GM21390 (cell line): ENCODE measurements around the gene RBM33.
"Not testable (repeated sequence)": the region's sequence is repeated elsewhere in the genome, so short reads cannot be mapped to it uniquely, and the experiment has no call there.

Experiments used
- ATAC-seq: cut with Tn5 transposase; IDR thresholded peaks from one replicate; pipeline ENCODE4 v1.9.1; 2021; ENCODE audit not compliant: unreplicated experiment

RBM33 gene

DNA sequence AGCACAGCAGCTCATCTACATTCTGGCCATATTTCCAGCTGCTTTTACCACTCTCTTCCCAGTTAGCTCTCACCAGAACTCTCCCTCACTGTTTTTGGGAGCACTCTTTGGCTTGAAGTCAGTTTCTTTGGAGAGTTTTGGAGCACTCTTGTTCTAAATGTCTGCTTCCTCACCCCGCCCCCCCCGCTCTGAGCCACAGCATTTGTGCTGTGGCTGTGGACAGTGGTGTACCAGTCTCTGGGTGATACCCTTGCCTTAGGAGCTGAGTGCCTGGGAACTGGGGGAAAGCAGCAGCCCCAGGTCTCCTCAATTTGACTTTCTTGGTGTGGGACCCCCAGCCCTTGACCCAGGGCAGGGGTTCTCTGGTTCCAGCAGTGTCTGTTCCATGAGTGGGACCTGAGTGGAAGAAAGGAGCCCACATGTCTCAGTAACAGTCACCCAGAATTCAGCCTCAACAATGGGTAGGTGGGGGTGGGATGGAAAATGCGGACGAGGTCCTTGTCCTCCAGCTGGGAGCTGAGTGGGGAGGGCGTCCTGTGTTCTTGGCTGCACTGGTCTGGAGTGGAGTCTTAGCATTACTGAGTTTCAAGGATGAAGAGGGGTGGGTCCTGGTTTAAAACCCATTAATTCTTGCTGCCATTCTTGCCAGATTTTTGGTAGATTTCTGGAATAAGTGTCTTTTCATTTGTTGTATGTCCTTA is 18.0 kb downstream of the RBM33 start:
- no peak for ATAC-seq

DNA sequence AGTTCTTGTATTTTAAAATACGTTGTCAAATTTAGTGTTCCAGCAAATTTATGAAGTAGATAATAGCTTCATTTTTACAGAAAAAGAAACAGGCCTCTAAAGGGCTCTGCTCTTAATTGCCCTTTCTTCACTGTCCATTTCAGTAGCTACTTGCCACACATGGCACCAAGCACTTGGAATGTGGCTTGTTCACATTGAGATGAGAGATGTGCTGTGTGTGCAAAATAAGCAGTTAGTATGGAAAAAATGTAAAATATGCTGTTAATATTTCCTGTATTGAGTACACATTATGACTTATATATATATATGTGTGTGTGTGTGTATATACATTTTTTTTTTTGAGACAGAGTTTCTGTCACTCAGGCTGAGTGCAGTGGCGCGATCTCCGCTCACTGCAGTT is 19.5 kb downstream of the RBM33 start:
- ATAC-seq, result no peak

DNA sequence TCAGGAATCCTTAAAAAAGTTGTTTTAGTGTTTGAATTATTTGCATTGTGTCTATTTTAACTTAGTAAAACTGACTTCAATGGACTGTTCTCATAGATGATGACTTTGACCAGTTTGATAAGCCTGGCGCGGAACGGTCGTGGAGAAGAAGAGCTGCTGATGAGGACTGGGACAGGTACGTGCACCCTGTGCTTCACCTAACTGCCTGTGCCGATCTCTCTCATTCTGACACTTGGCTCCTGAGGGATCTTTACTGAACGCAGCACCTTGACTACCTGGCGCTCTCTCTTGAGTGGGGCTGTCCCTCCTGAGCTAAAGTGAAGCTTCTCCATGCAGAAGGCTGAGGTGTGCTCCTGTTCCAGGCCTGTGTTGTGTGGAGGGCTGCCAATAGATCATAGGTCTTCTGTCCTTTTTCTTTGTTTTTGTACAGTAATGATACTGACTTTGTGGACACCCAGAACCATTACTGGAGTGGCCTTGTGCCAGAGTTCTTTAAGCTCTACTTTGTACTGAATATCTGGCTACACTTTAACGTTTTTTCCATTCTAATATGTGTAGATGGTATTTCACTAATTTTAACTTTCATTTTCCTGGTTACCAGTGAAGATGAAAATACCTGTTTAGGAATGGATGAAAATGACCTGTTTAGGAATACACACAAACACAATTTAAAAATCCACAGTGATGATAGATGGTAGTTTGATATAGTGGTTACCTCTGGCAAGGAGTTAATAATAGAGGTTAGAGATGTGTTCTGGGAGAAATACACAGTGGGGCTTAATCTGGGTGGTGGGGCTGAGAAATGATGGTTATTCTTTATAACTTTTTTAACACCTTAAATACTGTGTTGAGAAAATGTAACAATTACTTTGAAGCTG is 20.9 kb downstream of the RBM33 start:
- ATAC-seq, result no peak

DNA sequence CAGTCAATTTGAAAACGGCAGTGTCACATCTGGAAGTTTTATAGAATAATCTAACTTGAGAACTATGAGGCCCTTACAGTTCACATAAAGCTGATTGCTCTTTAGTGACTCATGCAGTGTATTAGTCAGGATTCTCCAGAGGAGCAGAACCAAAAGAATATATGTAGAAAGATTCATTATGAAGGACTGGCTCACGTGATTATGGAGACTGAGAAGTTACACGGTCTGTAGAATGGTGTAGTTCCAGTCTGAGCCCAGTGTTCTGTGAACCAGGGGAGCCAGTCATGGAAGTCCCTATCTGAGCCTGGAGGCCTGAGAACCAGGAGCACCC is 21.5 kb downstream of the RBM33 start:
- no peak for ATAC-seq

DNA sequence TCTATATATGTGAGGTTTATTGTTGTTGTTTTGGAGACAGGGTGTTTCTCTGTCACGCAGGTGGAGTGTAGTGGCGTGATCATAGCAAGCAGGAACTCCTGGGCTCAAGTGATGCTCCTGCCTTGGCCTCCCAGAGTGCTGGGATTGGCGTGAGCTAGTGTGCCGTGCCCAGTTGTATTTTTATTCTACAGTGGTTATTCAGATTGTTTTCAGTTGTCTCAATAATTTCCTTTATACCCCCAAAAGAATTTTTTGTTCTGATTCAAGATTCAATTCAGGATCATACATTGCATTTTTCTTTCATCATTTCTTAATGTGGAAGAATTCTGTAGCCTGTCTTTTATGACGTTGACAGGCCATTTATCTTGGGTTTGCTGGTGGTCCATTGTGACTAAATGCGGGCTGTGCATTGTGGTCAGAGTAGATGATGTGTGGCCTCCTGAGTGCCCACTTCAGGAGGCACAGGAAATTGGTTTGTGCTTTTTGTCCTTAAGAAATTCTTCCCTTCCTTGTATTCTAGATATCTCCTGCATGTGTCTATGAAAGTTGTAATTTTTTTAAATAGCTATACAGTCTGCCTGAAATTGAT is 22.9 kb downstream of the RBM33 start:
- no peak for ATAC-seq

DNA sequence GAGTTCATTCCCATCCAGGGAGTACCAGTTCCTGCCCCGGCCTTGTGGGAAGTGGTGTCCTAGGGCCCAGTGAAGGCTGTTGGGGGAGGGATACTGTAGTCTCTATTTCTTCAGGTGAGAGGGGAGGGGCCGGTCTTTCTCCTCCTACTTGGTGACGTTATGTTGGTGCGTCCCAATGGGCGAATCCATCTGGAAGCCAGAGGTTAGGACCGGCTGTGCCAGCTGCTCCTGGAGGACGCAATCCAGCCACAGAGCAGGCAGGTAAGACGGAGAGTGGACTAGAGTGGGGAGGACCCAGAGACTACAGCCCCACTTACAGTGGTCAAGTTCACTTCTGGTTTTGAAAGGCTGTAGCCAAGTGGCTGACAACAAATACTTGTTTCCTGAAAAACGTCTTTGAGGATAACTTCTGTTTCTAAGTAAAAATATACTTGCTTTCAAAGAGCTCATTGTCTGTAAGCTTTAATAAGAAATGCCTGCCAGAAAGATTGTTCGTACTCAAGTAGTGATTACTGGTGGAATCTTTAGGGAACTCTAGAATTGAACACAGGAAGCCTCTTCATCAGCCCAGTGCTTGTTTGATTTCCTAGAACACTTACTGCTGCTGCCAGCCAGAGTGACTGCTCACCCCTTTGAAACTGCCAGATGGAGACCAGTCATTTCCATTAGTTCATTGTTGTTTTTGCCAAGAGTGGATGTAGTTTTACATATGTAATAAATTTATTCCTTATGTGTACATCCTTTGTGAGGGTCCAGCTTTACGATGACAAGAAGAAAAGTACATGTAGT is 25.4 kb downstream of the RBM33 start:
- no peak for ATAC-seq

DNA sequence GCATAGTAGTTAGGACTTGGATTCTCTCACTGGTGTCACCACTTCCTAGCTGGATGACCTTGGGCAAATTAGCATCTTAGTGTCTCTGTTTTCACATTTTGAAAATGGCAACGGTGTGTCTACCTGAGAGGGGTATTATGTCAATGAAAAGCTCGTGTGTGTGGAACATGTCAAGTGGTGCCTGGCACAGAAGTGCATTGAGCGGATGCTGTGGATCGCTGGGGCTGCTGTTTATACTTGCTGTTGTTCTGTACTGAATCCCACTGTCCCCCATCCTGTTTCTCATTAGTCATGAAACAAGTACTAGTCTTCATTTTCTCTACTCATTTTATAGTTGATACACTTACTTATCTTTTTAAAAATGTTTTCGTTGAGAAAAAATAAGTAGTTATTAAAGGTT is 26.1 kb downstream of the RBM33 start:
- no peak for ATAC-seq

DNA sequence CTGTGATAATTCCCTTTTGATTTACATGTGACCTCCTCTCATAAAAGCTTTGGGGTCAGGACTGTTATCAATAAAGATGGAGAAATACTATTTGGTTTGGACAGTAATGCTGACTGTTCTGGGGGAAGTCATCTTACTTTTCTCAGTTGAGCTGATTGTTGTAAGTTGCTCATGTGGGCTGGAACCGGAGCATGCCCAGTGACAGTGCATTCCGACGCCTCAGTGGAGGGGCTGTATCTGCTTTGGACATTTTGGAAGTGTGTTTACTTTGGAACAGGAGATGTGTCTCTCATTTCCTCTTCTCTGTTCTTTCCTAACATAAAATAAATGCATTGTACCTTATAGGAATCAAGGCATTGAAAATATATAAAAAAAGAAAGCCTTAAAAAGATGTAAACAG is 30.1 kb downstream of the RBM33 start:
- no peak for ATAC-seq

DNA sequence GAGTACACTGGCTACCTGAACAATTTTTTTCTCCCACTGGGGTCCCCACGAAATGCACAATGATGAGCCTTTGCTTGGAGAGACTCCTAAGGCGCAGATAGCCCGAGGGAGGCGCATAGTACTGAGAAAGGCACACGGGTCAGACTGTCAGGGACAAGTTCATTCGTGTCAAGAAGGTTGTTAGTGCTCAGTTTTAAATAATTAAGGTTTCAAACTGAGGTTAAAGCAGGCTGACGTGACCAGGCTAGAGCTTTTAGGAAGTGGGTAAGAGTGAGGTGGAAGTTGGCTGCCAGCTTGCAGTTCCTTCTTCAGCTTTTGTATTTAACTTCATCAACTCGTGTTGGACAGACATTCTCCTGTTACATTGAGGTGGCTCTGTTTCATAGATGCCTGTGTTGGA is 31.6 kb downstream of the RBM33 start:
- ATAC-seq, result no peak

DNA sequence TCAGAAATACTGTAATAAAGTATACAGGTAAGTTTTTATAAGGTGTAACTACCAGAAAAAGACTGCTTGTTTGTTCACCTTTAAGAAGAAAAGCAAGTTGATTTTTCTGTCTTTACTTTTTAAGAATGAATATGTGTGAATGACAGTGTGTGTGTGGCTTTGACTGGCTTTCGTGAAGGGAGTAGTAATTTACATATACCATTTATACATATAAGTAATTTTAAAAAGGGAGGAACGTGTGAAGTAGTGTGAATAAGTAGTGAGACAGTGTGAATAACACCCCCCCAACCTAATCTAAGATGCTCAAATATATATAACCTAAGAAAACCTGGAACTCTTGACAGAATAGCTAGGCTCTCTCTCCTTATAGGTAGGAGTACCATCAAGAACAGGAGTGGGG is 33.2 kb downstream of the RBM33 start:
- no peak for ATAC-seq

DNA sequence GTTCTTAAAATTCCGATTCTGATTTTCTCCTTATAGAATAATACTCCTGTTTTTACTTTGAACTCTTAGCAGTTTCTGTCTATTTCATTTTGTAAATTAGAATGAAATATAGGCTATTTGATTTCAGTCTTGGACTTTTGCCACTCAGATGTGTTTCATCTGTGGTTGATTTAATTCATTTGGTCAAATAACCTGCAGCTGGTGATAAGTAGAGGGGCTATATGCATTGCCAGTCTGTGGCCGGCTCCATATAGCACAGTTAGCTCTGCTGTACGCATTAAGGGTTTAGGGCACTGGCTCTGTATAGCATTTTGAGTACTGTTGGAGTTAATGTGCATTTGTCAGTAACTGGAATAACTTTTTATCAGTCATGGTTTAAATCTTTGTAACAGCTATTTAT is 35.7 kb downstream of the RBM33 start:
- no peak for ATAC-seq

DNA sequence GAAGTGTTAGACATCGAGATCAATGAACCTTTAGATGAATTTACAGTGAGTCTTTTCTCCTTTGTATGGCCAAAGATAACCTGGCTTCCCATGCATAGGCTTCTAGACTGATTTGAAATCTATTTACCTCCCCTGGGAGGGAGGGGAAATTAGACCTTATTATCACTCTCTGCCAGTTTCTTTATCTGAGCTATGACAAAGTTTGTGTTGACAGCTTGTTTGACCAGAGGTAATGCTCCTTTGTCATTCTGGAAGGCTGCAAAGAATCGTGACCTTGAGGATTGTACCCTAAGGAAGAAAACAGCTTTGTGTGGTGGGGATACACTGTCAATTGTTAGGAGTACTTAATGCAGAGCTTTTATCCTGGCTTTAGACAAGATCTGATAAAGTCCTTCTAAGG is 36.4 kb downstream of the RBM33 start:
- no peak for ATAC-seq

DNA sequence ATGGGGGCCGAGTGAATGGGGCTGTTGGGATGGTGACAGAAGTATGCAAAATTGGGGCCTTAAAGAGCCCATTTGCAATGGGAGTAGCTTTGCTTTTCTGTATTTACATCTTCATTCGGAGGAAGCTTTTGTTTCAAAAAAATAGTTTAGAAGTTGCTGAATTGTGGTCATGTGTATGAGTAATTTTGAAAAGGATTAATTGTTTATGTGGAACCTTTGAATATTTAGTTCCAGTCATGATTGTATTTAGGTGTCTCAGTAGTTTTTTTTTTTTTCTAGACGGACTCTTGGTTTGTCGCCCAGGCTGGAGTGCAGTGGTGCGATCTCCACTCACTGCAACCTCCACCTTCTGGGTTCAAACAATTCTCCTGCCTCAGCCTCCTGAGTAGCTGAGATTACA is 37.2 kb downstream of the RBM33 start:
- ATAC-seq, result no peak

DNA sequence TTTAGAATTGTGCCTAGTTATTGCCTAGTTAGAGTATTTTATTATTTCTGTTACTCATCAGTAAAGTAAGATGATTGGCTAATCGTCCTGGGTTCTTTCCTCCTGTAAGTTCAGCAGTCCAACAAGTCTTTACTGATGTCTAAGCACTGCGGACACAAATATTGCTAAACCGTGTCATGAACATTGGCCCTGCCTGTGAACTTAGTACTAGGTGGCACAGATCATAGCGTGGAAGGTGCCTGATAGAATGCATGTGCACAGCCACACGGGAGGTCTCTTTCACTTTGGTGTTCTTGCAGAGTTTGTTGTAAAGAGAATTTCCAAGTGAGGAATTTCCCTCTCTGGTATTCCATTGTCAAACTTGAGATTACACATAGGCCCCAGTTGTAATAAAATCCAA is 38.0 kb downstream of the RBM33 start:
- no peak for ATAC-seq

DNA sequence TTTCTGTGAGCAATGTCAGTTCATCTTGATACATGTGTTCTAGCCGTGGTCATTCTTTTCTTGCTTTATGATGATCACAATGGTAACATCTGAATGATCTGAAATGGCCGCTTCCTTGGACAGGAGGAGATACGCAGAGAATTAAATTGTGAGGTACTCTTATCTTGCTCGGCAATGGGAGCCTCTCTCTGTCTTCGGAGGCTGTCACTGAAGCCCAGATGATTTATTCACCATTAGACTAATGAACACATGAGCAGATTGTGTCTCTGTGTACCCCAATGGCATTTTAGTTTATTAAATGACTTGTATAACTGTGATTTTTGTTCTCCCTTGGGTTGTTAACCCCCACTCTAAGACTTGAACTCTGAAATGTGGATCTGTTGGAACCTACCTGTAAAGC is 38.6 kb downstream of the RBM33 start:
- no peak for ATAC-seq

DNA sequence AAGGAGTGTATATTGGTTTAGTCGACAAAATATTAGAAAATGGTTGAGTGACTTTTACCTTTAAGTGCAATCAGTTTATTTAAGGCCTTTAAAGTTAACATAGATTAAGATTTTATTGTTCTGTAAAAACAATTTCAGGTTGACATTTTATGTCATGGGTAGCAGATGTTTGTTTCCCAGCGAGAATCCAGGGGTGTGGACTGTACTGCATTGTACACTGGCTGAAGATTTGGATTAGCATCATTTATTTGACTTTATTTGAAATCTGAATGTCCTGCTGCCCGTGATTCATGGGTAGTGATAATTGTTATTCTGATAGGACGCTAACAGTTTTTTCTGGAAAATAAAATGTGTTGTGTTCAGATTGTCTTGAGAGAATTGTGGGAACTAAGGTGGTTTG is 39.3 kb downstream of the RBM33 start:
- no peak for ATAC-seq

DNA sequence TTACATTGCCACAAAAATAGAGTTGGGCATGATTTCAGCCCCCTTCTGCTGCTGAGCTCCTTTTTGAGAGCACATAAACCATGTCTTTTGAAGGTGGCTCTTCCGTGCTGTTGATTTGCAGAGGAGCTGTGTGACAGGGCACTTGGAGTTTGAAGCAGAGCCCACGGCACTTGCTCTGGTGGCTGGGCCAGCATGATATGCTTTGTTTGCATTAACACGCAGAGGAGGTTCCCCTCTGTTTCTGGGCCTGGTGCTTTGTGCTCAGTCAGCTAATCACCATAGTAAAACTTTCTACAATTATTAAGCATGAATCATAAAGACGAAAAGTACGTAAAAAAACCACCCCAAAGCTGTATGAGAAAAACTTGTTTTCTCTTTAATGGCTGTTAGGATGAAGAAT is 40.1 kb downstream of the RBM33 start:
- ATAC-seq, result no peak

DNA sequence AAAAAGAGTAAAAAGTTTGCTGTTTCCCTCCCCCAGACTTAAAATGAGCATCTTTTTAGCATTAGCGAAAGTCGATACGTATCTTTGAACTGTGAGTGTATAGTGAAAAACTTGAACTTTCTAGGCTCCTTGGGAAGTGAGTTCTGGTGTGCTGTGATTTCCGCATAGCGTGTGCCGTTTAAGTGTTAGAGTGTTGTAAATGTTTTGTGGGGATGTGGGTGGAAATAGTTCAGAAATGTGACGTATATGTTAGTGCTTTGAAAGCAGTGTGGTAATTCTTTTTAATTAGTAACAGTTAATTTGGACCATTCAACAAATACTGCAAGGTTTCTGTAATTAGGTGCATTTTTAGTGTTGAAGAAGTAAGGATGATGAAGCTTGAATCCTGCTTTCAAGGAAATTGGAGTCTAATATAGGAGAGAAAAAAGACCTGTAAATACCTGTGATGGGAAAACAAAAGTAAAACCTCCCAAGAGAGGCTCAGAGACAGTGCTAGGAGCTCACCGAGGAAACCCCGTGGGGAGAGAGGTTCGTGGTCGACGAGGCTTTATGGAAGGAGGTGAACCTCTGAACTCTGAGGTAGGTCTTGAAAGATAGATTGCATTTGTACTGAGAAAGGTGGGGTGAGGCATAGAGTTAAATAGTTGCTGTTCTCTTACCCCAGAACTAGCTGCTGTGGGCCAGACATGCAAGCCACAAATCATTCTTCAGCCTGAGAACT is 40.8 kb downstream of the RBM33 start:
- peak; percentile 76 for ATAC-seq

DNA sequence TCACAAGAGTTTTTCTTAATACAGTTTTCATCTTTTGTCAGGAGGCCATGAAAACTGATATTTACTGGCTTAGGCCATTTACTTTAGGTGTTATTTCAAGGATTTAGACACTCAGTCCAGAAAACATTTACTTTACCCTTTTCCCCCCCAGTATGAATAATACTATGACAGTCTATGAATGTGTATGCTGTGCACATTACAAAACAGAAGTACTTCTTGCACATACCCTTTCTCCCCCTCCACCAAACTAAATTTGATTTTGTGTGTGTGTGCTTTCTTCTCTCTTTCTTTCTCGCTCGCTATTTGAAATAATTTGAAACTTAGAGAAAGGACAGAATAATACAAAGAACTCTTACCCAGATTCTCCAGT is 41.3 kb downstream of the RBM33 start:
- peak; percentile 26 for ATAC-seq

DNA sequence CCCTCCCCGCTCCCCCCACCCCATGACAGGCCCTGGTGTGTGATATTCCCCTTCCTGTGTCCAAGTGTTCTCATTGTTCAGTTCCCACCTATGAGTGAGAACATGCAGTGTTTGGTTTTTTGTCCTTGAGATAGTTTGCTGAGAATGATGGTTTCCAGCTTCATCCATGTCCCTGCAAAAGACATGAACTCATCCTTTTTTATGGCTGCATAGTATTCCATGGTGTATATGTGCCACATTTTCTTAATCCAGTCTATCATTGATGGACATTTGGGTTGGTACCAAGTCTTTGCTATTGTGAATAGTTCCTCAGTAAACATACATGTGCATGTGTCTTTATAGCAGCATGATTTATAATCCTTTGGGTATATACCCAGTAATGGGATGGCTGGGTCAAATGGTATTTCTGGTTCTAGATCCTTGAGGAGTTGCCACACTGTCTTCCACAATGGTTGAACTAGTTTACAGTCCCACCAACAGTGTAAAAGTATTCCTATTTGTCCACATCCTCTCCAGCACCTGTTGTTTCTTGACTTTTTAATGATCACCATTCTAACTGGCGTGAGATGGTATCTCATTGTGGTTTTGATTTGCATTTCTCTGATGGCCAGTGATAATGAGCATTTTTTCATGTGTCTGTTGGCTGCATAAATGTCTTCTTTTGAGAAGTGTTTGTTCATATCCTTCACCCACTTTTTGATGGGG is 42.3 kb downstream of the RBM33 start:
- not testable (repeated sequence) for ATAC-seq
